GM12875 (cell line): ENCODE data around the gene LTBP4.
"Not testable (repeated sequence)": the region's sequence is repeated elsewhere in the genome, so short reads cannot be mapped to it uniquely, and the experiment has no call there.

Experiments
- H3K4me3 ChIP-seq: one replicate; pipeline ENCODE4 v1.5.1; 2011; ENCODE audit warnings: low read depth, low read length, control low read depth
- CTCF ChIP-seq: IDR thresholded peaks from 2 replicates; pipeline ENCODE4 v1.5.1; 2011; ENCODE audit warnings: low read depth, mild to moderate bottlenecking, control low read depth, inconsistent platforms, low read length, moderate library complexity, borderline replicate concordance; ENCODE audit not compliant: insufficient read depth

LTBP4 gene

GRCh38 chr19:40638327-40638726, 37.2 kb downstream of the LTBP4 start:
- H3K4me3 ChIP-seq: no peak overlapping the region
- no peak for TF ChIP-seq CTCF

GRCh38 chr19:40639638-40639982, 38.4 kb downstream of the LTBP4 start:
- TF ChIP-seq CTCF: no peak

GRCh38 chr19:40640744-40641143, 39.6 kb downstream of the LTBP4 start:
- no peak for TF ChIP-seq CTCF
- no peak overlapping the region for H3K4me3 ChIP-seq

More at GRCh38 chr19:40639638-40639982, 38.4 kb downstream of the LTBP4 start:
- H3K4me3 ChIP-seq: no peak overlapping the region

- H3K4me3 ChIP-seq: no peak overlapping the region
- TF ChIP-seq CTCF: no peak
Observed at GRCh38 chr19:40641281-40641680, 40.1 kb downstream of the LTBP4 start.

- TF ChIP-seq CTCF: no peak
- H3K4me3 ChIP-seq: no peak overlapping the region
Observed at GRCh38 chr19:40642051-40642706, 41.0 kb downstream of the LTBP4 start.

GRCh38 chr19:40642757-40643305, 41.7 kb downstream of the LTBP4 start:
- H3K4me3 ChIP-seq: no peak overlapping the region
- TF ChIP-seq CTCF: no peak

GRCh38 chr19:40646743-40647254, 45.6 kb downstream of the LTBP4 start:
- no peak for TF ChIP-seq CTCF
- no peak overlapping the region for H3K4me3 ChIP-seq

- H3K4me3 ChIP-seq: not testable (repeated sequence)
Observed at GRCh38 chr19:40649903-40650675, 48.9 kb downstream of the LTBP4 start.
